GM19043 (cell line): Measurements from ENCODE around the gene PARD6B.
"Not testable (repeated sequence)": the region's sequence is repeated elsewhere in the genome, so short reads cannot be mapped to it uniquely, and the experiment has no call there.

Experiments used
- ATAC-seq: cut with Tn5 transposase; IDR thresholded peaks from one replicate; pipeline ENCODE4 v1.9.1; 2021; ENCODE audit warnings: low read depth; ENCODE audit not compliant: unreplicated experiment

The PARD6B gene

DNA sequence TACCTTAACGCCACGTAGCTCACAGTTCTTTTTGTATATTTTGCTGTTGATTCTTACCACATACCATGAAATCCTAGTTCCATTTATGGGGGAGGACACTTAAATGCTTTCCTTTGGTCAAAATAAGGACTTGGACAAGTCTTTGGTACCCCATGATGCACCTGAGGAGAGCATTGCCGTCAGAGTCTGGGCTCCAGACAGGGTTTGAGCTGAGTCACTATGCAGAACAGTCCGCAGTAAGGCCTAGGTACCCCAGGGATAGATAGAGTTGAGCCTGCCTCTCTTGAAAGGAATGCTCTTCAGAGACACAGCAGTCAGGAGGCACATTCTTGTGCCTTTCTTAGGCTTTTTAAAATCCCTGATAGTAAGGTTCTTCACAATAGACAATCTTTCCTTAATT is 6.0 kb downstream of the PARD6B start:
- ATAC-seq: no peak

DNA sequence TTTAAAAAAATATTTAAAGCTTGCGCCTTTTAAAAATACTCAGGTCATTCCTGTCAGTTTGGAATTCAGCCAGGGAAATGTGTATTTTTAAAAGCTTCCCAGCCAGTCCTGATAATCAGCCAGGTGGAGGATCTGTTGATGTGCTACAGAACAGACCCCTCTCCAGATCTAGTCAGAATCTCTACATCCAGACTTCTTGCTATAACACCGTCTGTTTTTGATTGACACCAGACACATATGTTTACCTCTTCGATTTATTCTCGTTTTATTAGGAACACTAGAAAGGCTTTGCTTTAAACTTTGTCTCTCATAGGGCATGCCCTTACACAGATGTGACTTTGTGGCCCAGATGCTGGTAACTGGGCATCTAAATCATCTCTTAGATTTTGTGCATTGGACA is 11.7 kb downstream of the PARD6B start:
- ATAC-seq: no peak

DNA sequence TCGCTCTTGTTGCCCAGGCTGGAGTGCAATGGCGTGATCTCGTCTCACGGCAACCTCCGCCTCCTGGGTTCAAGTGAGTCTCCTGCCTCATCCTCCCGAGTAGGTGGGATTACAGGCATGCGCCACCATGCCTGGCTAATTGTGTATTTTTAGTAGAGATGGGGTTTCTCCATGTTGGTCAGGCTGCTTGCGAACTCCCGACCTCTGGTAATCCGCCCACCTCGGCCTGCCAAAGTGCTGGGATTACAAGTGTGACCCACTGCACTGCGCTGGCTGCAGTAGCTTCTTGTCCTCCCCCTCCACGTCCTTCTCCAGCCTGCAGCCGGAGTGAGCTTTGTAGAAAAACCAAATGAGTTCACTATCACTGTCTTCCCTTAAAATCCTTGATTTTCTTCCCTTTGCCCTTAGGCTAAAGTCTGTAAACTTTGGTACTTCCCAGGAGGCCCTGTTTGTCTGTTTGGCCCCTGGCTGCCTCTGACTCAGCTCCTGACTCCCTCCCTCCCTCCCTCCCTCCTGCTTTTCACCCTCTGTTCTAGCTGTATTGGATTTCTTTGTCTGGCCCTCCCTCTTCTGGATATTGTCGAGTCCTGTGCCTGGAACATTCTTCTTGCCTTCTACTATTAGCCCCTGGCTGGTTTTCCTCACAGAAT is 12.9 kb downstream of the PARD6B start:
- ATAC-seq: no peak

DNA sequence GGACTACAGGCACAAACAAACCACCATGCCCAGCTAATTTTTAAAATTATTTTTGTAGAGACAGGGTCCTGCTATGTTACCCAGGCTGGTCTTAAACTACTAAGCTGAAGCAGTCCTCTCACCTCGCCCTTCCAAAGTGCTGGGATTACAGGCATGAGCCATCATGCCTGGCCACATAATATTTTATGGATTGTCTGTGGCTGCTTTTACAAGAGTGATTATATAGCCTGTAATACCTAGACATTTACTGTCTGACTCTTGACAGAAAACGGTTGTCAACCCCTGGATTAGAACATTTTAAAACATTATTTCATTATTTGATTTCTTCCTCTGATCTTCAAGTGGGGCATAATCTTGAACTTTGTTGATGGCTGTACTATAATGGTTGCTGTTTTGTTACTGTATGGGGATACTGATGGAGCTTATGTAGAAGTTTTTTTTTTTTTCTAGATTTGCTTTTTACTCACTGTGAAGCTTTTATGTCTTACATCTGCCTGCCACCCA is 14.3 kb downstream of the PARD6B start:
- ATAC-seq: no peak

DNA sequence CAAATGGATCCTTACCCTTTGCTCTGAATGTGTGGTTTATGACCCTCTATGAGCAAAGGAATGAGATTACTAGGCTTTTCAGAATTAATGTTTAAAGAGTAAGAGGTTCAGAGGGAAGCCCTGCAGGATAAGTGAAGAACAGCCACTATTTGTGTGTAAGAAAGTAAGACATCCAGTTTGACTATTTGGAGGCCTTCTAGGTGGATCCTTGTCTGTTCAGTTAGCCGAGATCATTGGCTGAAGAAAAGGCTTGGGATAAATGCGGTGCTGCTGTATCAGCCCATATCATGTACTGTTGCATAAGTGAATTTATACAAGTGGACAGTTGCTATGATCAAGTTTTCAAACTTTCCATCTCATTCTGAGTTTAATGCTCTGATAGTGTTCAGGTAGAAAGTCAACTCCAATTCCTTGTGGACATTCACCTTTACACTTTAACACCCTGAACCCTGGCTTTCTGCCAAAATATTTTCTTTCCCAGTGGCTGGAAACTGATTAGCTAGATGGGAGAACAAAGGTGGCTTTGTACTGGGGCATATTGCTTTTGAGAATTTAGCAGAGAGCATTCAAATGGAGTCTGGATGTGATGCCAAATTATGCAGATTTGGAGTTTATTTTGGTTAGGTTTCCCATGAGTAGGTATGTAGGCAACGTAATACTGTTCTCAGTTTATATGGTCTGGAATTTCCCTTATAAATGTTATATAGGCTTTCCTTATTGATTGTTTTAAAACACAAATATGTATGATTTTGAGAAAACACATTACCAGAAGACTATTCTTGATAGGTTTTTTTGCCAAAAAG is 15.0 kb downstream of the PARD6B start:
- no peak for ATAC-seq

DNA sequence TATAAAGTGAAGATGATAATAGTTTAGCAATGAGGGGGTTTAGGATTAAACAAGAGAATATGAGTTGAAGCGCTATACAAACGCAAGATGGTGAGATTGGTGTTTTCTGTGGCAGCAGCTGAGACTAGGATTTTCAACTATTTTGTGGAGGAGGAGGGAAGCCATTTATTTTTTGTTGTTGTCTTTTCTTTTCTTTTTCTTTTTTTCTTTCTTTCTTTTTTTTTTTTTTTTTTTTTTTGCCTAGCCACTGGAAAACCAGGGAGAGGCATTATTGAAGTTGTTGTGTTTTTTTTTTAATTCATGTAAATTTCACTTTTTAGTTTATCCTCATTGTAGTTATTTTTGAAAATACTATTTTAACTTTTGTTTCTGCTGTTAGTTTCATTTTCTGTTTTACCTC is 15.9 kb downstream of the PARD6B start:
- ATAC-seq: no peak

DNA sequence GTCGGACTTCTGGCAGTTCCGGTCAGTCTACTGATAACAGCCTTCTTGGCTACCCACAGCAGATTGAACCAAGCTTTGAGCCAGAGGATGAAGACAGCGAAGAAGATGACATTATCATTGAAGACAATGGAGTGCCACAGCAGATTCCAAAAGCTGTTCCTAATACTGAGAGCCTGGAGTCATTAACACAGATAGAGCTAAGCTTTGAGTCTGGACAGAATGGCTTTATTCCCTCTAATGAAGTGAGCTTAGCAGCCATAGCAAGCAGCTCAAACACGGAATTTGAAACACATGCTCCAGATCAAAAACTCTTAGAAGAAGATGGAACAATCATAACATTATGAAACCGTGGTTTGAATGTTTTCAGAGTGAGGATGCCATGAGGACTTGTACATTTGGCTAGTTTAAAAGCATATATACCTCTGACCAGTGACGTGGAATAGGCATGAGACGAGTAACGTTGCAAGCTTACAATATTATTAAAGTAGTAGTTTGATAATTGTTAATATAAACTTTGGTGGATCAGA is 18.8 kb downstream of the PARD6B start:
- ATAC-seq: no peak

DNA sequence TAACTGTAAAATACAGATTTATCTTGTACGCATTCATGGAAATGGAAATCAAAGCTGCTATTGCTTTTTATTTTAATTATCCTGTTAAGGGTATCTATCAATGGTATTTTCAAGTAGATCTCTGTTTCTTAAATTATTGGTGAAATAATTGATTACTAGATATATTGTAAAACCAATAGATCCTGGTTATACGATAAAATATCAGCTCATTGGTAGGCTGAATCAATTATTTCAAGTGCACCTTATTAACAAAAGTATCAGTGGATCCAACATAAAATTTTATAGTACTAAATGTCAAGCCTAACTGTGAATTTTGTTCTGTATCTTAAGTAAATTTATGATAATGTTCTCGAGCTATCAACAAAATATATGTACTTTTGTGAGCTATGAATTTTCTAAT is 21.8 kb downstream of the PARD6B start:
- no peak for ATAC-seq

DNA sequence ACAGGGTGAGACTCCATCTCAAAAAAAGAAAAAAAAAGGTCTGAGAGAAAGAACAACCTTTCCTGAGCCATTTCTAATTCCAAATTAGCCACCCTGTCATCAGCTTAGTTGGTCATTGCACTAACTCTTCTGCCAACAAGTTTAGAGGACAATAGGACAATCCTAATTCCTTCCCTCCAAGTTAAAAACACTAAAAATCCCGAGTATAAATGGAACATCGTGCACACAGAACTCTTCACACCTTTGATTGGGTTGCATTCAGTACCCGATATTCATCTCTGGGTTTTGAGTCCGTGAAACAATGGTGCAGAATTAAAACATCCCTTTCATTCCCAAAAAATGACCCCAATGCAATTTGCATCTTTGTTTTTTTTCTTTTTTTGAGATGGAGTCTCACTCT is 23.0 kb downstream of the PARD6B start:
- ATAC-seq: no peak

DNA sequence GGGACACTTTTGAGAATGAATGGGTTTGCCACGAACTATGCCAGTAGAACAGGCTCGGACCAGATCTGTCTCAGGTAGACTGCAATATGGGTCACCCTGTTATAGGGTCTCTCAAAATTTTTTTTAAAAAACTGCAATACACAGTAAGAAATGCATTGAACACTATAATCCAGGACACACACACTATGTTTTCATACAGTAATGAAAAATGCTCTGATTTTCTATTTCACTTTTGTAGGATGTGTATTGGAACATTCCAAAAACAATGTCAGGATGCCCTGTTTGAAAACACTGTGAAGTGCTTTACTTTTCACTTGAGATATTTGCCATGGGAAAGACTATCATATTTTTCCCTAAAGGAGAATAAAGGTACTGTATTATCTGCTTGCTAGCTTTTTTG is 25.1 kb downstream of the PARD6B start:
- ATAC-seq: no peak

DNA sequence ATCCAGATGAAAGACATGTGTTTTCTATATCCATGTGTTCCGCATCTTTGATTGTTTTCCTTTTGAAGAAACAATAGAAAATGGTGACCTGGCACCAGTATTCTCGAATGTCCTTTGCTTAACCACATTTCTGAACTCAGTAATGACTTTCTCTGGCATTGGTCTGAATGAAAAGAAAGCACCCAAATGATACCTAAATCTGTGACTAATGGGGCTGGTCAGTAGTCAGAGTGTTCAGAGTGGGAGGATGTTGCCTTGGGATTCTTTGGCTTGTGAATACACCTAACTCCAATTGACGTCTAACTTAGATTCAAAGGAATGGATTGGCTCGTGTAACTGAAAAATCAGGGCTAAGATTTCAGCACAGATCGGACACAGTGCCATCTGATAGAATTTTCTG is 27.1 kb downstream of the PARD6B start:
- ATAC-seq: no peak

DNA sequence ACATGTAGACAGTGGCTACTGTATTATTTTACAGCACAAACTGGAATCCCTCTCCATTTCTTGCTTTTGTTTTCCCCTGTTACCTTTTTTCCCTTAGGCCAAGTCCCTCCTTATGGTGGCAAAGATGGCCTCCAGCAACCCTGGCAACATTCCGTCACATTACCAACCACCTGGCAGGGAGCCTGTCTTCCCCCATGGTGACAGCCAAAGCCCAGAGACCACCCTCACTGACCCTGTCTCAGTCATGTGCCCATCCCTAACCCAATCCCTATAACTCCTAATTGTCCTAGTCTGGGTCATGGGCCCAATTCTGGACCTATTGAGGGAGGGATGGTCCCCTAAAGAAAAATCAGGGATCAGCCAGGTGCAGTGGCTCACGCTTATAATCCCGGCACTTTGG is 27.6 kb downstream of the PARD6B start:
- no peak for ATAC-seq

DNA sequence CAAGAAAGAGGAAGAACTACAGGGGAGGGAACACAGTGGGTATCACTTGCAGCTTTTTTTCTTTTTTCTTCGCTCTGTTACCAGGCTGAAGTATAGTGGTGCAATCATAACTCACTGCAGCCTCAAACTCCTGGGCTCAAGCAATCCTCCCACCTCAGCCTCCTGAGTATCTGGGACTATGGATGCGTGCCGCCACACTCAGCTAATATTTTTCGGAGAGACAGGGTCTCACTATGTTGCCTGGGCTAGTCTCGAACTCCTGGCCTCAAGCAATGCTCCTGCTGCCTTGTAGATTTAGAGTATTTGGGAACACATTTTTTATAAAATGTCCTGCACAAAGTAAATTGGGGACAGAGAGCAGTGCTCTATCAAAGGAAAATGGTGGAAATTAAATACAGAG is 28.3 kb downstream of the PARD6B start:
- no peak for ATAC-seq

DNA sequence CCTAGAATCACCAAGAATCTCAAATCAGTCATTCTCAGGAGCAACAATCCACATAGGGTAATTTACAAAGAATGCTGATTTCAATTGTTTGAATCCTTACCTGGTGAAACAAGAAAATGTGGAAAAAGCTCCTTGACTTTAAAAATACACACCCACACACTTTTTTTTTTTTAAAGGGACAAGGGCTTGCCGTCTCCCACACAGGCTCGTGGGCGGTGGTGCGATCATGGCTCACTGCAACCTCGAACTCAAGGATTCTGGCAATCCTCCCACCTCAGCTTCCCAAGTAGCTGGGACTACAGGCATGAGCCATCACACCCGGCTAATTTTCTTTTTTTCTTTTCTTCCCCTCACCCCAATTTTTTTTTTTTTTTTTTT is 30.7 kb downstream of the PARD6B start:
- no peak for ATAC-seq

DNA sequence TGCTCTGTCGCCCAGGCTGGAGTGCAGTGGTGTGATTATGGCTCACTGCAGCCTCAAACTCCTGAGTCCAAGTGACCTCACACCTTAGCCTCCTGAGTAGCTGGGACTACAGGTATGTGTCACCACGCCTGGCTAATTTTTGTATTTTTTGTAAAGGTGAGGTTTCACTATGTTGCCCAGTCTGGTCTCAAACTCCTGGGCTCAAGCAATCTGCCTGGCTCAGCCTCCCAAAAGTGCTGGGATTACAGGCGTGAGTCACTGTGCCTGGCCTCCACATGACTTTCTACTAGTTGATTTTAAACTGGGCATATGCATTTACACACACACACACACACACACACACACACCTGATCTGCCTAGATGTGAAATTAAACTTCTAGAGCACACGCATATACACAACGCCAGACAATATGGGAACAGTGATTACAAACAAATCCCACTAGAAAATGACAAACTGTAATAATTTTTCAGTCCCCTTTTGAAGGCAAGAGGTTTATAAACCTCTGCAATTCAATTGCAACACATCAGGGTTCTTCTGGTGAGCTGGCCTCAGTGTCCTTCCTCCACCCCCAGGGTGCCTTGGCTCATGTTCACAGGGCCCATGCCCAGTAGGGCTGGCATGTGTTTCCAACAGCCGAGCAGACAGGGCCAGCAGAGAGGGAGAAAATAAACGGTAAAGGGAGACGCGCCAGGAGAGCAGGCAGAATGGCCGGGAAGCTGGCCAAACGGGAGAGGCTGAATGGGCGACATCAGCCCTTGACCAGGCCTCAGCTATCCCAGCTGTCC is 31.2 kb downstream of the PARD6B start:
- ATAC-seq: no peak

DNA sequence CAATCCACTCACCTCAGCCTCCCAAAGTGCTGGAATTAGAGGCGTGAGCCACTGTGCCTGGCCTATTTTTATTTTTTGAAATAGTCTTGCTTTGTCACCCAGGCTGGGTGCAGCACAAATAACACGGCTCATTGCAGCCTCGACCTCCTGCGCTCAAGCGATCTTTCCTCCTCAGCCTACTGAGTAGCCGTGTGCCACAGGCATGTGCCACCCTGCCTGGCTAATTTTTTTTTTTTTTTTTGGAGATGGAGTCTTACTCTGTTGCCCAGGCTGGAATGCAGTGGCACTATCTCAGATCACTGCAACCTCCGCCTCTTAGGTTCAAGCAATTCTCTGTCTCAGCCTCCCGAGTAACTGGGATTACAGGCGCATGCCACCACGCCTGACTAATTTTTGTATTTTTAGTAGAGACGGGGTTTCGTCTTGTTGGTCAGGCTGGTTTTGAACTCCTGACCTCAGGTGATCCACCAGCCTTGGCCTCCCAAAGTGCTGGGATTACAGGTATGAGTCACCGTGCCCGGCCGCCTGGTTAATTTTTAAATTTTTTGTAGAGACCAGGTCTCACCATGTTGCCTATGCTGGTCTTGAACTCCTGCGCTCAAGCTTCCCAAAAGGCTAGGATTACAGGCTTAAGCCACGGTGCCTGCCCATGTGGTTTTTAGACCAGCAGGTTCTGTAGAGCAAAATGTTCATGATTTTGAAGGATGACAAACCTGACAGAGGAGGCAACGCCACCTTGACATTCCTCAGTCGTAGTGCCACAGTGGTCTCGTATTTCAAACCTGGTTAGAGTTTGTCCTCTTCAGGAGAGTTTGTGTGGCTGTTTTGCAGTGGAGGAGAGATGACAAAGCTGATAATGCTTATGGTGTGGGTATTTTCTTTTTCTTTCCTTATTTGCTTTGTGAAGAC is 32.4 kb downstream of the PARD6B start:
- ATAC-seq: not testable (repeated sequence)

DNA sequence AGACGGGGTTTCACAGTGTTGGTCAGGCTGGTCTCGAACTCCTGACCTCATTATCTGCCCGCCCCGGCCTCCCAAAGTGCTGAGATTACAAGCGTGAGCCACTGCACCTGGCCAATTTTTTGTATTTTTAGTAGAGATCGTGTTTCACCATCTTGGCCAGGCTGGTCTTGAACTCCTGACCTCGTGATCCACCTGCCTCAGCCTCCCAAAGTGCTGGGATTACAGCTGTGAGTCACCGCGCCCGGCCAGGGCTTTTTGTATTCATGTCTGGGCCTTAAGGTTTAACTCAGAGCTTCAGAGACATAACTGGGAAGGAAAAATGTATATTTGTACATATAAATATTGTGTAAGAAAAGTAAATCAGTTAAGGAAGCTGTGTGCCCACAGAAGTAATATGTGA is 33.9 kb downstream of the PARD6B start:
- ATAC-seq: not testable (repeated sequence)

DNA sequence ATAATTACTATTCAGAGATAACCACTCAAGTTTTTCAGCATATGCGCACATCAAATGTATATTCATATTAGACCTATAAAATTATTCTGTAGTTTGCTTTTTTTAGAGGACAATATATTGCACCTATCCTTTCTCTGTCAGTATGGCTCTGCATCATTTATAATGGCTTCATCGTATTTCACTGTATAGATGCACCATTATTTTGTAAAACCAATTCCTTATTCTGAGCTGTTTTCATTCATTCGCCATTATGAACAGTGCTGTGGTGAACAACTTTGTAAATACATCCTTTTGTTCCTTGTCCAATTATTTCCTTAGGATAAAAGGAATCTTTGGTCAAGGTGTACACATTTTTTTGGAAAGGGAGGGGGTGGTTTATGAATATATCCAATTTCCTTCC is 34.3 kb downstream of the PARD6B start:
- ATAC-seq: no peak

DNA sequence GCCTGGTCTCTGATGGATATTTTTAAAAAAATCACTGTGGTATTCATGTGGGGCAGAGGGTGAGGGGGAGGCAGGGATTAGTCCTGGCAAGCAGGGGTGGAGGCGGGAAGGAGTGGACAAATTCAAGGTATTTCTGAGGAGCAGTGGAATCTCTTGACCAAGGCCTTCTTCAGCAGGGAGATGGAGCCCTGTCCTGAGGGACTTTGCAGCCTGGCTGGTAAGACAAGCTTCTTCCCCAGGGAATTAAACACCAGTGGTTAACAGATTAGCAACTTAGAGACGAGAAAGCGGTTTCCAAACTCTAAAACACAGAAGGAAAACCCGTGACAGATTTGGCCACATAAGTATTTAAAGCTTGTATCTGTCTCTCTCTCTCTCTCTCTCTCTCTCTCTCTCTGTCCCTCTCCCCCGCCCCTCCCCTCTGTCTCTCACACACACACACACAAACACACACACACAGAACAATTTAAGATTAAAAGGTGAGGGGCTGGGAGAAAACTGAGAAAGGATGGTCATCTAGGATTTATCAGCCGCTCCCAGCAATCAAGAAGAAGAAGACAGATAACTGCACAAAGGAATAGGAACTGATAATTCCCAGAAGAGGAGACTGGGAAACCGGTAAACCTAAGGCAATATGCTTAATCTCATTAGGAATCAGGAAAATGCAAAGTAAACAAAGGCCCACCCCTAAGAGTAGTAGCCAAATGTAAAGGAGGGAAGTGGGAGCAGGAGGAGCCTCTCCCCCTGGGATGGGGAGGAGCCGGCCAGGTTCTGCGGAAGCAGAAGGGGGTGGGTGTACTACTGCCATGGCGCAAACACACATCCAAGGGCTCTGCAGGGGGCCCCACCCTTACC is 35.8 kb downstream of the PARD6B start:
- not testable (repeated sequence) for ATAC-seq
